Measurements from ENCODE around the gene FOXK1.

FOXK1 gene

GRCh38 chr7:4722308-4722707 lies 40.2 kb downstream of the FOXK1 start:
- DNase-seq (ENCODE audit: low spot score): no peak

DNA sequence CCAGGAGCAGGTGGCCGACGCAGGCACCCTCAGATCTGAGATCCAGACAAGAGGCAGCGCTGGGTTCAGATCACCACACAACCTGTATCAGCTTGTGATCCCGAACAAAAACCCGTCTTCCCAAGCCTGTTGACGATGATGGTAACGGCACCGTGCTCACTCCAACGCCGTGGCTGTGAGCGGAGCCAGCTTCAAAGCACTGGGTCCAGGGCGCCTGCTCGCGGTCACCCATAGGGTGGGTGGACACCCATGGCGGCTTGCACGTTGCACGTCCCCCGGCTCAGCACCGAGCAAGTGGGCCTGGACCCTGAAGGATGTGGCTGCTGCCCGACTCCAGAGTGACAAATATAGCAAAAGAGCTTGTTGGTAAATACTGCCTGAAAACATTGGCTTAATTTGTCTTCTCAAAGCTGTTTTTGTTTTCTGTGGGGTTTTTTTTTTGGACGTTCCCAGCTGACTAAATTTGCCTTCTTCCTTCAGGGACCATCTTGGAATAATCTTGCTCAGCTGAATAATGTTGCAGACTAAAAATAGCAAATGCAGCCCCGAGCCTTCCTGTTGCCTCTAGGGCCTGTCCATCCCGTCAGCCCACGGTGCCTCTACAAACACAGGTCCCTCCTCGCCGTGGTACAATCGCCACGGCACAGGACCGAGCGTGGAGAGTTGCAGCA lies 41.0 kb downstream of the FOXK1 start:
- DNase-seq (ENCODE audit: low spot score): no peak

GRCh38 chr7:4724648-4725013 lies 42.5 kb downstream of the FOXK1 start:
- DNase-seq (ENCODE audit: low spot score): peak; percentile 38

GRCh38 chr7:4725014-4725849 lies 43.1 kb downstream of the FOXK1 start:
- DNase-seq (ENCODE audit: low spot score): peak; percentile 92

DNA sequence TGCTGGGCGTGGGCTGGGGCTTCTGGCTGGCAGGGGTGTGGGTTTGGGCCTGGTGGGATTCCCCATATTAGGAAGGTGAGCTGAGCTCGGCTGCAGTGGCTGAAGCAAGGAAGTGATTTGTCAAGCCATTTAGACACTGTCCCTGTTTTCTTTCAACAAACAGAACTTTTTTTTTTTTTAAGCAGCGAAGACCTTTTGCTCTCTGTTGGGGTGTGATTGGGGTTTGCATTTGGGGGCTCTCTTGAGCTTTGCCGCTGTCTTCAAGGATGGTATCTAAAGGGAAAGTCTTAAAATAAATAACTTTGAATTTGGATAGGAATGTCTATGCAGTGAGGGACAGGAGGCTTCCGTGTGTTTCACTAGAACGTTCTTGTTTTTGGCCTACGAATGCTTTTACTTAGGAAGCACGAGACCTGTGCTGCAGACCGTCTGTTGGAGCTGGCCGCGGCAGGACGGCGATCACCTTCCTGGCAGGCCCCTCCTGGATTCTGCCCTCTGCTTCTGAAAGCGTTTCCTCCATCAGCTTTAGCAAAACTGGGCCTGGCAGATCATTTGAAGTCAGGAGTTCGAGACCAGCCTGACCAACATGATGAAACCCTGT lies 43.9 kb downstream of the FOXK1 start:
- DNase-seq (ENCODE audit: low spot score): no peak

- DNase-seq (ENCODE audit: low spot score): no peak
These were observed 44.5 kb downstream of the FOXK1 start for GRCh38 chr7:4726566-4726965.

- no peak for DNase-seq (ENCODE audit: low spot score)
These were observed 46.0 kb downstream of the FOXK1 start for GRCh38 chr7:4727914-4728705.

- DNase-seq (ENCODE audit: low spot score): no peak
These were observed 47.2 kb downstream of the FOXK1 start for GRCh38 chr7:4729266-4729665.

GRCh38 chr7:4730276-4730675 lies 48.2 kb downstream of the FOXK1 start:
- DNase-seq (ENCODE audit: low spot score): no peak

DNA sequence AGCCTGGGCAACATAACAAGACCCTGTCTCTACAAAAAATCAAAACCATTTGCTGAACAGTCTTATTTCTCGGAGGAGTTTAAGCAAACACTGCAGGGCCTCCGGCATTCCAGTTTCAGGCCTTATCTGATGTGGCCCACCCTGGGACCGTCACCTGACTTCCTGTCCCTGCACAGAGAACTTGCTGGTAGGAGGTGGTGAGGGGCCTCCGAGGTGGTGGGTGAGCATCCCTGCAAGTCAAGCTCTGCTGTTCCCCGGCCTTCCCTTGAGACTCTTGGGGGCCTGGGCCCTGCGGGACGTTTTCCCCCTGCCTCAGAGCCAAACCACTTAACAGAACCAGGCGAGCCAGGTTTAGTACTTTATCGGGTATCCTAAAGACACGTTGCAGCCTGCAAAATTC lies 48.9 kb downstream of the FOXK1 start:
- DNase-seq (ENCODE audit: low spot score): no peak

GRCh38 chr7:4731803-4732202 lies 49.7 kb downstream of the FOXK1 start:
- DNase-seq (ENCODE audit: low spot score): no peak

- DNase-seq (ENCODE audit: low spot score): no peak
These were observed 51.9 kb downstream of the FOXK1 start for GRCh38 chr7:4733936-4734528.

DNA sequence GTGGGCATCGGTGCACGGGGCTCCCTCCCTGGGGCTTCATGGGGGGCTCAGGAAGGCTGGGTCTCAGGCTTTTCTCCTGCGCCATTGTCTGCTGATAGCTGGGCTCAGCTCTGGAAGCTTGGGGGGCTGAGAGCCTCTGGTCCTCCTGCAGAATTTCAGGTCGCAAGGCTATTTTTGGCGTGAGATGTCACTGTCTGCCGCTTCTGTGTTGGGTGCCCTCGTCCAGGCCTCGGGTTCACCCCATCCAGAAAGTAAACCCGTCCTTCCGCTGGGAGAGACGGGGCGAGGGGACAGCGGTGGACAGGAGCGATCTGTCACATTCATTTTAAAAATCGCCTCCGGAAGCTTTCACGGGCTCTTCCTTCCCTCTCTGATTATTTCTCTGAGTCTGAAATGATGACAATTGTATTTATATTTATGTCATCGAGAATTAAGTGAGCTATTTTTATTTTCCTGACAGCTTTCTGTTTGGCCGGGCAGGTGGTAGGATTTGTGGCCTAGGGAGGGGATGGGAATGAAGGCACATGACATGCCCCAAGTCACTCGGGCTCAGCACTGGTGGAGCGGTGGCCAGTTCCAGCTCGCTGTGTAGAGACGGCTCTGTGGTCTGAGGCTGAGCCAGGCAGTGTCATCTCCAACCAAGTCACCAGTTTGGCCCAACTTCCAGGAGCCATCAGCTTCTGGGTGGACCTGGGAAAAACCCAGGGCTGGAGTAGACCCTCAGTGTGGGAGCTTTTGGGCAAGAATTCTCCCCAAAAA lies 52.7 kb downstream of the FOXK1 start:
- no peak for DNase-seq (ENCODE audit: low spot score)

GRCh38 chr7:4737300-4737699 lies 55.2 kb downstream of the FOXK1 start:
- no peak for DNase-seq (ENCODE audit: low spot score)

- DNase-seq (ENCODE audit: low spot score): peak; percentile 70
These were observed 56.8 kb downstream of the FOXK1 start for GRCh38 chr7:4738711-4739527.

DNA sequence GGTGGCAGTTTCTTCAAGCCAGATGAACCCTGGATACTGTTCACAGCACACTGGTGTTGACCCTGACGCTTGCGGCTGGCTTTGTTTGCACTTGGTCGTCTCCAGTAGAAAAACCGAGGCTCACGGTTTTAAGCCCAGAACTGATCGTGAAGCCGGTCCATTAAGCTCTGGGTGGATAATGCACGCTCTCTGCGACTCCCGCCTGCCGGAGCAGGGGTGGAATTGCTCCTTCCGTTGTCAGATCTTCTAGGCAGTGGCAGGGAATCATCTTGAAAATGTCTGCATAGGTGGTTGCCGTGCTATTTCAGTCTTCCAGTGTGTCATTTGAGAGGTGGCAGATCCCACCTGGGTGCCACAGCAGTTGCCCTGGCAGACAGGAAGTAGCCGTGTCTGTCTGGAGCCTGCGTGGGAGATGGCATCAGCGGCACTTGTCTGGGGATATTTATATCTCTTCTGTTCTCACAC lies 57.5 kb downstream of the FOXK1 start:
- no peak for DNase-seq (ENCODE audit: low spot score)

DNA sequence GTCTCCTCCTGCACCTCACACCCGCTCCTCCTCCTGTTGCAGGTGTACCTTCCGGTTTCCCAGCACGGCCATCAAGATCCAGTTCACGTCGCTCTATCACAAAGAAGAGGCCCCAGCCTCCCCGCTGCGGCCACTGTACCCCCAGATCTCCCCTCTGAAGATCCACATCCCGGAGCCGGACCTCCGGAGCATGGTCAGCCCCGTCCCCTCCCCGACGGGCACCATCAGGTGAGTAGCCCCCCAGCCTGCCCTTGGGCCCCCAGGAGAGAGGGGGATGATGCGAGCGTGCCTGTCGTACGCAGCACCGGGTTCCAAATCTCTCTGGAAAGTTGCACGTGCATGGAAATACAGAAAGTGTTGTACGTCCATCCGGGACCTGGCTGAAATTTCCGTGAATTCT lies 58.7 kb downstream of the FOXK1 start:
- no peak for DNase-seq (ENCODE audit: low spot score)

DNA sequence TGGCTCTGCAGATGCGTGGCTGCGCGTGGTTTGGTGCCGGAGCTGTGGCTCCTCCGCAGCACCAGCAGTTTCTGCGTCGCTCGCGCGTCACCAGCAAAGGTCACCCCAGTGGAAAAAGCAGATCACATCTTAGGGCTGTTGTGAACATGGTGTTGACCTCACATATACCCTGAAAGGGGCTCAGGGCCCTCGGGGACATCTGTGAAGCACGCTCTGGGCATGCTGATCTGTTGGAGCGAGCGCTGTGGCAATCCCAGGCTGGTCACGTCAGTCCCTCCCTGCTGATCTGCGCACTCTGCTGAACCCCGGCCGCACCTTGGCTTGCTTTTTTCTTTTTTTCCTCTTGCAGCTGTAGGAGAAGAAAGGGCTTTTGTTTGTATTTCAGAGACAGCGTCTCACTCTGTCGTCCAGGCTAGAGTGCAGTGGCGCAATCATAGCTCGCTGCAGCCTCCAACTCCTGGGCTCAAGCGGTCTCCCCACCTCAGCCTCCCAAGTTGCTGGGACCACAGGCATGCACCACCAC lies 60.0 kb downstream of the FOXK1 start:
- no peak for DNase-seq (ENCODE audit: low spot score)

- DNase-seq (ENCODE audit: low spot score): no peak
These were observed 60.8 kb downstream of the FOXK1 start for GRCh38 chr7:4742852-4743251.

Data from AG20443 (cell line).